ENCODE measurements around the gene MAEA.

DNA sequence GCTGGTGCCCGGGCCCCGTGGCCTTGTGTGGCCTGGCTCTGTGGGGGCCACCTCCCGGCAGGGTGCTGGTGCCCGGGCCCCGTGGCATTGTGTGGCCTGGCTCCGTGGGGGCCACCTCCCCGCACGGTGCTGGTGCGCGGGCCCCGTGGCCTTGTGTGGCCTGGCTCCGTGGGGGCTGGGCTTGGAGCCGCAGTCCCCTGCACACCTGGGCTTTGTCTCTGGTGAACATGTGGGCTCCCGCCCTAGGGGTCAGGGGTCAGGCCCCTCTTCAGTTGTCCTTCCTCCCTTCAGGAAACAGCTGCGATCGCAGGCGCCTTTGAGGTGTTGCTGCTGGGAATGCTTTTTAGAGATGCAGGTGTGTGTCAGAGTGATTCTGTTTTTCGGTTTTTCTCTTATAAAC is 74.5 kb downstream of the MAEA start:
- TF ChIP-seq, protein P1, sequence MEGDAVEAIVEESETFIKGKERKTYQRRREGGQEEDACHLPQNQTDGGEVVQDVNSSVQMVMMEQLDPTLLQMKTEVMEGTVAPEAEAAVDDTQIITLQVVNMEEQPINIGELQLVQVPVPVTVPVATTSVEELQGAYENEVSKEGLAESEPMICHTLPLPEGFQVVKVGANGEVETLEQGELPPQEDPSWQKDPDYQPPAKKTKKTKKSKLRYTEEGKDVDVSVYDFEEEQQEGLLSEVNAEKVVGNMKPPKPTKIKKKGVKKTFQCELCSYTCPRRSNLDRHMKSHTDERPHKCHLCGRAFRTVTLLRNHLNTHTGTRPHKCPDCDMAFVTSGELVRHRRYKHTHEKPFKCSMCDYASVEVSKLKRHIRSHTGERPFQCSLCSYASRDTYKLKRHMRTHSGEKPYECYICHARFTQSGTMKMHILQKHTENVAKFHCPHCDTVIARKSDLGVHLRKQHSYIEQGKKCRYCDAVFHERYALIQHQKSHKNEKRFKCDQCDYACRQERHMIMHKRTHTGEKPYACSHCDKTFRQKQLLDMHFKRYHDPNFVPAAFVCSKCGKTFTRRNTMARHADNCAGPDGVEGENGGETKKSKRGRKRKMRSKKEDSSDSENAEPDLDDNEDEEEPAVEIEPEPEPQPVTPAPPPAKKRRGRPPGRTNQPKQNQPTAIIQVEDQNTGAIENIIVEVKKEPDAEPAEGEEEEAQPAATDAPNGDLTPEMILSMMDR (IDR thresholded peaks at IDR 0.05; ENCODE audit: poor library complexity), result no peak
- no peak for TF ChIP-seq EZH2 (IDR thresholded peaks at IDR 0.05; ENCODE audit: borderline replicate concordance)
